ENCODE results near the gene GPC5.

DNA sequence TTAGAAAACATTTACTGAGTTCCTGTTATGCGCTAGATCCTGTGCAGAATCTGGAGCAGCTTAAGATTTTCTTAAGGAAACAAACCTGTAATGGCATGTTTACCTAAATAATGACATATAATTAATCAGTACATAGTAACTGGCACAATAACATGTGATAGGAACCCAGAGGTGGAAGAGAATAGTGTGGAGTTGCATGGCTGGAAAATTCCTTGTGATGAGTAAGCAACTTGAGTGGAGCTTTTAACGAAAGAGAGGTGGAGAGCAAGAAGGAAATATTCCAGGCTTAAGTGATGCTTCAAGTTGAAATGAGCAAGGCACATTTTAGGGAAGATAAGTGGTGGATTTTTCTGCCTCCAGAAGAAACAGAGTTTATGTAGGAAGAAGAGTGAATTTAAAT is 9.2 kb upstream of the GPC5 start:
- TF ChIP-seq CTCF (IDR thresholded peaks at IDR 0.05 in 4 of 5, conservative IDR thresholded peaks at IDR 0.05 in 1 of 5) (no peak), POLR2A (IDR thresholded peaks at IDR 0.05) (no peak)

Data from gastrocnemius medialis (tissue), 4 donors.